CD4-positive, CD25-positive, alpha-beta regulatory T cell (primary cell): ENCODE measurements around the gene FYN. TPM values are rescaled to one million over a fixed set of nuclear protein-coding genes. Genes with fewer than 3 reads are reported as not detected.

Experiments used
- ATAC-seq, 2 donors: fragments of 150-1000 bp; cut with Tn5 transposase; one replicate each; pipeline ENCODE4 v1.10.0; 2021; ENCODE audit warnings: low read depth in 2 of 2, moderate number of reproducible peaks in 2 of 2, moderate library complexity in 1 of 2
- DNase-seq, 3 donors: peaks; one replicate each; pipeline versions ENCODE4 v3.0.0 to v3.0.0-alpha.2; 2012 to 2022; ENCODE audit warnings: mixed read lengths in 1 of 3
- H3K27ac ChIP-seq: one replicate; pipeline ENCODE4 v1.7.0; 2013; ENCODE audit warnings: mild to moderate bottlenecking, low read length; ENCODE audit not compliant: insufficient read depth, poor library complexity, severe bottlenecking
- H3K27me3 ChIP-seq: one replicate; pipeline ENCODE4 v1.7.0; 2013; ENCODE audit warnings: low read length; ENCODE audit not compliant: control insufficient read depth, insufficient read depth
- H3K36me3 ChIP-seq: one replicate; pipeline ENCODE4 v1.7.0; 2013; ENCODE audit warnings: mild to moderate bottlenecking, low read length, moderate library complexity; ENCODE audit not compliant: control insufficient read depth, insufficient read depth
- H3K4me1 ChIP-seq: 2 replicates; pipeline ENCODE4 v1.7.0; 2013; ENCODE audit warnings: mild to moderate bottlenecking, low read length; ENCODE audit not compliant: insufficient read depth, control insufficient read depth, poor library complexity, severe bottlenecking
- H3K4me3 ChIP-seq: one replicate; pipeline ENCODE4 v1.7.0; 2013; ENCODE audit warnings: low read depth, mild to moderate bottlenecking, low read length, moderate library complexity
- H3K9me3 ChIP-seq, 2 experiments: 1 replicate in 1 of 2; 2 replicates in 1 of 2; pipeline ENCODE4 v1.7.0; 2013; ENCODE audit warnings: low read length in 2 of 2, mild to moderate bottlenecking in 1 of 2, moderate library complexity in 1 of 2; ENCODE audit not compliant: control insufficient read depth in 2 of 2
- H3K27ac Mint-ChIP-seq, 3 donors: one replicate each; pipeline ENCODE4 v1.8.0; 2020 to 2022; ENCODE audit warnings: mild to moderate bottlenecking in 3 of 3, mixed read lengths in 3 of 3, moderate library complexity in 2 of 3
- H3K27me3 Mint-ChIP-seq: one replicate; pipeline ENCODE4 v1.8.0; 2022; ENCODE audit warnings: mild to moderate bottlenecking, mixed read lengths
- H3K36me3 Mint-ChIP-seq: one replicate; pipeline ENCODE4 v1.8.0; 2020; ENCODE audit warnings: mixed read lengths
- H3K4me1 Mint-ChIP-seq, 4 donors: one replicate each; pipeline ENCODE4 v1.8.0; 2020 to 2022; ENCODE audit warnings: mixed read lengths in 4 of 4, mild to moderate bottlenecking in 1 of 4
- H3K4me3 Mint-ChIP-seq, 4 donors: one replicate each; pipeline ENCODE4 v1.8.0; 2020 to 2022; ENCODE audit warnings: mild to moderate bottlenecking in 4 of 4, mixed read lengths in 4 of 4, moderate library complexity in 3 of 4
- H3K9me3 Mint-ChIP-seq, 7 donors: one replicate each; pipeline ENCODE4 v1.8.0; 2020 to 2022; ENCODE audit warnings: mixed read lengths in 7 of 7, mild to moderate bottlenecking in 3 of 7, moderate library complexity in 2 of 7
- polyA plus RNA-seq, 4 donors: library from polyadenylated mRNA; unstranded; fragments of 300-500 nt; fragmentation: Illumina TruSeq; gene quantifications; one replicate each; pipeline ENCODE4 v1.2.3, GENCODE V29; 2021
- total RNA-seq: library from RNA; stranded (reverse); gene quantifications from one replicate; pipeline ENCODE4 v1.2.3, GENCODE V29; 2022

The FYN gene
- total and polyA plus RNA-seq, 5 donors from 2014 or later, result 267 to 592 (median 295) TPM

DNA sequence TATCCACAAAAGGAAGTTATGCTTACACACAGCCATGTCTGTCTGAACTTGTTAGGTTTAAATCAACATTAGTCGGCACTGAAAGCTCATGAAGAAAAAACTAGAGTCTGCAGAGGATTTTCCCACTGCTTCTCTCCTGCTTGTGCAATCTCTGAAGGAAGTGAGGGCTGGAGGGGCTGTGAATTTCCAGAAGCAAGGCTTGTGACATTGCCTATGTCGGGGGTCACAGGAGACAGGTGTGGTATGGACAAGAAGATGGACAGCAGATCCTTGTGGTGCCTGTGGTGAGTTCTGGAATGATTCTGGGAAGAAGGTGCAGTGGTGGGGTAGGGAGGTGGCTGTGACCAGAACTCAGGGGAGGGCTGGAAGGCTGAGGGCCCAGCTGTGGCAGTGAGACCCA, 183.3 kb downstream of the FYN start:
- Histone ChIP-seq H3K4me3 (no peak overlapping the region), H3K4me1 (peaks cover 17% of the 10 kb centered on the region), H3K9me3 (no peaks in the 10 kb centered on the region), H3K27ac (no peak overlapping the region), H3K27me3 (no peaks in the 10 kb centered on the region), H3K36me3 (peaks cover 96% of the 10 kb centered on the region)
- DNase-seq (no peak), ATAC-seq (no peak)
- Mint-ChIP-seq H3K27me3 (no peaks in the 10 kb centered on the region), H3K4me1 (peaks cover 15 to 72% (median 58%) of the 10 kb centered on the region in 4 donors), H3K9me3 (no peaks in the 10 kb centered on the region), H3K27ac (peak overlapping the region in 2 of 3 donors; percentile 61 to 65), H3K36me3 (peaks cover 70% of the 10 kb centered on the region), H3K4me3 (no peak overlapping the region)

DNA sequence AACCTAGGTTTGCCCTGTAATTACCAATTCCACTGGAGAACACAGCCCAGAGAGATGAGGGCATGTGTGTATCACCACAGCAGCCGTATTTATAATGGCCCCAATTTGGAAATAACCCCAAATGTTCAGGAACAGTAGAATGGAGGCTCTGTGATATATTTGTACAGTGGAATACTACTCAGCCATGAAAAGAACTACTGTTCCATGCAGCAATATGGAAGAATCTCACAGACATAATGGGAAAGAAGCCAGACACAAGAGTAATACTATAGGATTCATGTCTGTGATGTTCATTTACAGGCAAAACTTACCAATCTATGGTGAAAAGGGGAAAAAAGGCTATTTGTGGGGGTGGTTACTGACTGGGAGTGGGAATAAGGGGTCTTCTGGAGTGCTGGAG, 183.8 kb downstream of the FYN start:
- H3K4me1 ChIP-seq, result peaks cover 19% of the 10 kb centered on the region
- H3K9me3 Mint-ChIP-seq, result no peaks in the 10 kb centered on the region

DNA sequence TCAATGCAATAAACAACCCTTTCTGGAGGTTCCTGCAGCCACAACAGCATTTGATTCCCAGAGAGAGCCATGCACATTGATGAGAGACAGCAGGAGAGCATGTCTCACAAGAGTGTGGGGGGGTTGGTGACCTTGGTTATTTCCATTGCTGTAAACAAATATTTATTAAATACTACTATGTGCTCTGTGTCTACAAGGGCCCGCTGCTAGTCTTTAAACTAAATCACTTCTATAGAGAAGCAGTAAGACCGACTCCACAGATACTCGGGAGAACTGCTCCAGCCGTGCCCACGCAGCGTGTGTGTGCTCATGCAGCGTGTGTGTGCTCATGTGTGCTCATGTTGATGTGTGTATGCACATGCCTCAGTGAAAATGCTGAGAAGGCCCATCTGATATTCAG, 184.9 kb downstream of the FYN start:
- Mint-ChIP-seq H3K36me3 (peaks cover 70% of the 10 kb centered on the region), H3K9me3 (no peaks in the 10 kb centered on the region), H3K27me3 (no peaks in the 10 kb centered on the region), H3K27ac (peak overlapping the region; percentile 59 to 93 (median 81)), H3K4me3 (no peak overlapping the region), H3K4me1 (peaks cover 25 to 74% (median 63%) of the 10 kb centered on the region in 4 donors)
- Histone ChIP-seq H3K36me3 (peaks cover 90% of the 10 kb centered on the region), H3K9me3 (no peaks in the 10 kb centered on the region), H3K4me3 (no peak overlapping the region), H3K4me1 (peaks cover 25% of the 10 kb centered on the region), H3K27me3 (no peaks in the 10 kb centered on the region), H3K27ac (no peak overlapping the region)
- DNase-seq, result no peak
- ATAC-seq, result no peak

More for the DNA sequence above, 183.8 kb downstream of the FYN start:
- peaks cover 15 to 73% (median 62%) of the 10 kb centered on the region in 4 donors for H3K4me1 Mint-ChIP-seq
- ATAC-seq (no peak), DNase-seq (no peak)
- H3K36me3 Mint-ChIP-seq, result peaks cover 70% of the 10 kb centered on the region
- H3K27ac Mint-ChIP-seq, result peak overlapping the region; percentile 23 to 65 (median 61)
- H3K36me3 ChIP-seq, result peaks cover 96% of the 10 kb centered on the region
- no peak overlapping the region for H3K27ac ChIP-seq
- no peak overlapping the region for H3K4me3 Mint-ChIP-seq
- no peaks in the 10 kb centered on the region for H3K27me3 ChIP-seq
- no peak overlapping the region for H3K4me3 ChIP-seq
- no peaks in the 10 kb centered on the region for H3K9me3 ChIP-seq
- no peaks in the 10 kb centered on the region for H3K27me3 Mint-ChIP-seq

GRCh38 chr6:111687652-111688051, 185.6 kb downstream of the FYN start:
- no peaks in the 10 kb centered on the region for H3K27me3 ChIP-seq
- ATAC-seq, result no peak
- Mint-ChIP-seq H3K27me3 (no peaks in the 10 kb centered on the region), H3K9me3 (no peaks in the 10 kb centered on the region), H3K27ac (peak overlapping the region; percentile 32 to 81 (median 38)), H3K4me3 (no peak overlapping the region), H3K4me1 (peaks cover 20 to 74% (median 63%) of the 10 kb centered on the region in 4 donors), H3K36me3 (peaks cover 67% of the 10 kb centered on the region)
- peaks cover 24% of the 10 kb centered on the region for H3K4me1 ChIP-seq
- peaks cover 87% of the 10 kb centered on the region for H3K36me3 ChIP-seq
- H3K9me3 ChIP-seq, result no peaks in the 10 kb centered on the region
- DNase-seq, result no peak
- H3K27ac ChIP-seq, result no peak overlapping the region
- no peak overlapping the region for H3K4me3 ChIP-seq

- no peak for ATAC-seq
- Mint-ChIP-seq H3K27me3 (no peaks in the 10 kb centered on the region), H3K4me1 (peaks cover 20 to 76% (median 65%) of the 10 kb centered on the region in 4 donors), H3K27ac (peak overlapping the region in 1 of 3 donors; percentile 81), H3K36me3 (peaks cover 68% of the 10 kb centered on the region), H3K4me3 (no peak overlapping the region), H3K9me3 (no peaks in the 10 kb centered on the region)
- no peaks in the 10 kb centered on the region for H3K27me3 ChIP-seq
- peaks cover 23% of the 10 kb centered on the region for H3K4me1 ChIP-seq
- no peak for DNase-seq
- H3K36me3 ChIP-seq, result peaks cover 87% of the 10 kb centered on the region
- H3K27ac ChIP-seq, result no peak overlapping the region
- no peak overlapping the region for H3K4me3 ChIP-seq
- H3K9me3 ChIP-seq, result no peaks in the 10 kb centered on the region
Observed at GRCh38 chr6:111686932-111687266, 186.4 kb downstream of the FYN start.

- peaks cover 23% of the 10 kb centered on the region for H3K4me1 ChIP-seq
- Mint-ChIP-seq H3K36me3 (peaks cover 70% of the 10 kb centered on the region), H3K27me3 (no peaks in the 10 kb centered on the region)
Observed at GRCh38 chr6:111686249-111686931, 186.9 kb downstream of the FYN start.

DNA sequence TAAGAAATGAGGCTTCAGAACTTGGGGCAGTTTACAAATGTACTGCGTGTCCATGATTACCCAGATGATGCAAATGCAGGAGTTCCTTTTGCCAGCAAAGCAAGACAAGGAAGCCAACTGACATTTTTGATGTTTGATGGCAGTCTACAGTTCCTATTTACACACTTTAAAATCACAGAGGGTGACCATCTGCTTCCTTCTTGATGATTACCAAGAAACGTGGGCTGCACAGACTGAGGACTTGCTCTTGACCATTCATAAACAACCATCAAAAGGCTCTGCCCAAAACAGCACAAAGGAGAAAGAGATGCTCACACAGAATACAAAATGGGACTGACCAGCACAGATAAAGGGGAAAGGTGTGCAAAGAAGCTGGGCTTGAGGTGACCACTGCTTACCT, 187.7 kb downstream of the FYN start:
- no peak overlapping the region for H3K4me3 Mint-ChIP-seq
- no peak for DNase-seq
- Histone ChIP-seq H3K36me3 (peaks cover 85% of the 10 kb centered on the region), H3K9me3 (no peaks in the 10 kb centered on the region), H3K4me1 (peaks cover 23% of the 10 kb centered on the region), H3K27me3 (no peaks in the 10 kb centered on the region), H3K4me3 (no peak overlapping the region), H3K27ac (no peak overlapping the region)
- H3K27ac Mint-ChIP-seq, result peak overlapping the region; percentile 76 to 91 (median 88)
- H3K36me3 Mint-ChIP-seq, result peaks cover 66% of the 10 kb centered on the region
- peaks cover 20 to 79% (median 60%) of the 10 kb centered on the region in 4 donors for H3K4me1 Mint-ChIP-seq
- H3K27me3 Mint-ChIP-seq, result no peaks in the 10 kb centered on the region
- no peaks in the 10 kb centered on the region for H3K9me3 Mint-ChIP-seq
- ATAC-seq, result no peak

More at GRCh38 chr6:111686249-111686931, 186.9 kb downstream of the FYN start:
- Mint-ChIP-seq H3K9me3 (no peaks in the 10 kb centered on the region), H3K4me3 (peak overlapping the region in 1 of 4 donors; percentile 15), H3K4me1 (peaks cover 20 to 80% (median 63%) of the 10 kb centered on the region in 4 donors), H3K27ac (peak overlapping the region in 2 of 3 donors; percentile 44 to 91)
- no peak overlapping the region for H3K4me3 ChIP-seq
- H3K27me3 ChIP-seq, result no peaks in the 10 kb centered on the region
- peaks cover 87% of the 10 kb centered on the region for H3K36me3 ChIP-seq
- H3K27ac ChIP-seq, result no peak overlapping the region
- ATAC-seq (no peak), DNase-seq (no peak)
- no peaks in the 10 kb centered on the region for H3K9me3 ChIP-seq

DNA sequence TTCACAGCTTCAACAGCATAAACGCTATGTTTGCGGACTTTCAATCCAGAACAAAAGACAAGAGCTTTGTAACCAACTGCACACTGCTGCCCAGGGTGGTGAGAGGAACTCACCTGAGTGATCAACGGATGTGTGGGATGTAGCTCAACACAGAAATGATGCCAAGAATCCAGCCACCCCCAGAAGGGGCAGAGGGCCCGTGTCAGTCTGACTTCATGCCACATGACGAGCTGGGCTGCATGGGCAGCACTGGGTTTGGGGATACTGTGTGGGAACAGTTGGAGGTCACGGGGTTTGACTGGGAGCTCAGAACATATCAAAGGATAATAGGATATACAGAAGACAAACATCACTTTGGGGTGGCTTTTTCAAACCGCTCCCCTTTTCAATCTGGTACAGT, 188.2 kb downstream of the FYN start:
- H3K4me1 ChIP-seq, result peaks cover 23% of the 10 kb centered on the region
- no peaks in the 10 kb centered on the region for H3K9me3 ChIP-seq
- peaks cover 67% of the 10 kb centered on the region for H3K36me3 Mint-ChIP-seq
- peak overlapping the region; percentile 88 to 99 (median 91) for H3K27ac Mint-ChIP-seq
- no peak overlapping the region for H3K4me3 ChIP-seq
- DNase-seq (no peak), ATAC-seq (peak in 1 of 2 donors; percentile 22)
- H3K4me1 Mint-ChIP-seq, result peaks cover 20 to 77% (median 60%) of the 10 kb centered on the region in 4 donors
- H3K27me3 Mint-ChIP-seq, result no peaks in the 10 kb centered on the region
- peaks cover 85% of the 10 kb centered on the region for H3K36me3 ChIP-seq
- peak overlapping the region; percentile 53 for H3K27ac ChIP-seq
- no peaks in the 10 kb centered on the region for H3K27me3 ChIP-seq
- no peaks in the 10 kb centered on the region for H3K9me3 Mint-ChIP-seq
- H3K4me3 Mint-ChIP-seq, result peak overlapping the region in 3 of 4 donors; percentile 18 to 44 (median 36)
